ENCODE measurements around the gene NUP210L. TPM values are rescaled to one million over a fixed set of nuclear protein-coding genes. Genes with fewer than 3 reads are reported as not detected.

The NUP210L gene
- total RNA-seq, 1 donor from 2014 or later = under 0.01 TPM

GRCh38 chr1:154183046-154183915 lies 28.4 kb upstream of the NUP210L start:
- H3K27ac ChIP-seq (ENCODE audit: low read depth, low read length) = peak overlapping the region; percentile 94
- peaks cover 5 to 15% (median 12%) of the 10 kb centered on the region in 3 donors for H3K36me3 ChIP-seq (ENCODE audit: control insufficient read depth in 3 of 3, insufficient read depth in 3 of 3, low read length in 3 of 3)
- no peaks in the 10 kb centered on the region for H3K27me3 ChIP-seq (ENCODE audit: control insufficient read depth in 3 of 3, insufficient read depth in 3 of 3, low read length in 3 of 3)
- H3K9me3 ChIP-seq (ENCODE audit: control insufficient read depth in 3 of 3, low read length in 3 of 3) = no peaks in the 10 kb centered on the region
- H3K9ac ChIP-seq (ENCODE audit: low read depth in 1 of 3, low read length in 3 of 3) = peak overlapping the region; percentile 85 to 92 (median 88)
- H3K4me3 ChIP-seq (ENCODE audit: low read length in 3 of 3) = peak overlapping the region; percentile 89 to 95 (median 89)
- peaks cover 34 to 47% (median 44%) of the 10 kb centered on the region in 3 donors for H3K4me1 ChIP-seq (ENCODE audit: control insufficient read depth in 3 of 3, insufficient read depth in 3 of 3, low read length in 3 of 3)

- H3K9ac ChIP-seq (ENCODE audit: low read depth in 1 of 3, low read length in 3 of 3) = peak overlapping the region; percentile 85 to 92 (median 88)
- peak overlapping the region; percentile 94 for H3K27ac ChIP-seq (ENCODE audit: low read depth, low read length)
- peaks cover 42 to 52% (median 52%) of the 10 kb centered on the region in 3 donors for H3K4me1 ChIP-seq (ENCODE audit: control insufficient read depth in 3 of 3, insufficient read depth in 3 of 3, low read length in 3 of 3)
- no peaks in the 10 kb centered on the region for H3K27me3 ChIP-seq (ENCODE audit: control insufficient read depth in 3 of 3, insufficient read depth in 3 of 3, low read length in 3 of 3)
- H3K9me3 ChIP-seq (ENCODE audit: control insufficient read depth in 3 of 3, low read length in 3 of 3) = no peaks in the 10 kb centered on the region
- peak overlapping the region; percentile 89 to 95 (median 89) for H3K4me3 ChIP-seq (ENCODE audit: low read length in 3 of 3)
- peaks cover 5 to 13% (median 11%) of the 10 kb centered on the region in 3 donors for H3K36me3 ChIP-seq (ENCODE audit: control insufficient read depth in 3 of 3, insufficient read depth in 3 of 3, low read length in 3 of 3)
Measured at GRCh38 chr1:154182344-154183045, 27.6 kb upstream of the NUP210L start.

- no peaks in the 10 kb centered on the region for H3K27me3 ChIP-seq (ENCODE audit: control insufficient read depth in 3 of 3, insufficient read depth in 3 of 3, low read length in 3 of 3)
- H3K9me3 ChIP-seq (ENCODE audit: control insufficient read depth in 3 of 3, low read length in 3 of 3) = no peaks in the 10 kb centered on the region
- peak overlapping the region; percentile 85 to 92 (median 88) for H3K9ac ChIP-seq (ENCODE audit: low read depth in 1 of 3, low read length in 3 of 3)
- H3K36me3 ChIP-seq (ENCODE audit: control insufficient read depth in 3 of 3, insufficient read depth in 3 of 3, low read length in 3 of 3) = peaks cover 7 to 15% (median 8%) of the 10 kb centered on the region in 3 donors
- H3K4me3 ChIP-seq (ENCODE audit: low read length in 3 of 3) = peak overlapping the region; percentile 89 to 95 (median 89)
- H3K4me1 ChIP-seq (ENCODE audit: control insufficient read depth in 3 of 3, insufficient read depth in 3 of 3, low read length in 3 of 3) = peaks cover 47 to 57% (median 55%) of the 10 kb centered on the region in 3 donors
- peak overlapping the region; percentile 94 for H3K27ac ChIP-seq (ENCODE audit: low read depth, low read length)
Measured at GRCh38 chr1:154181944-154182343, 27.1 kb upstream of the NUP210L start.

- no peak overlapping the region for H3K9ac ChIP-seq (ENCODE audit: low read depth in 1 of 3, low read length in 3 of 3)
- H3K9me3 ChIP-seq (ENCODE audit: control insufficient read depth in 3 of 3, low read length in 3 of 3) = no peaks in the 10 kb centered on the region
- H3K4me3 ChIP-seq (ENCODE audit: low read length in 3 of 3) = no peak overlapping the region
- H3K36me3 ChIP-seq (ENCODE audit: control insufficient read depth in 3 of 3, insufficient read depth in 3 of 3, low read length in 3 of 3) = peaks cover 16 to 21% (median 16%) of the 10 kb centered on the region in 3 donors
- peaks cover 58 to 70% (median 69%) of the 10 kb centered on the region in 3 donors for H3K4me1 ChIP-seq (ENCODE audit: control insufficient read depth in 3 of 3, insufficient read depth in 3 of 3, low read length in 3 of 3)
- no peaks in the 10 kb centered on the region for H3K27me3 ChIP-seq (ENCODE audit: control insufficient read depth in 3 of 3, insufficient read depth in 3 of 3, low read length in 3 of 3)
- H3K27ac ChIP-seq (ENCODE audit: low read depth, low read length) = peak overlapping the region; percentile 31
Measured at GRCh38 chr1:154179946-154180687, 25.2 kb upstream of the NUP210L start.

GRCh38 chr1:154178911-154179811 lies 24.3 kb upstream of the NUP210L start:
- Histone ChIP-seq H3K4me3 (ENCODE audit: low read length in 3 of 3) (peak overlapping the region in 2 of 3 donors; percentile 7 to 13), H3K27ac (ENCODE audit: low read depth, low read length) (peak overlapping the region; percentile 31)

GRCh38 chr1:154178013-154178412 lies 23.1 kb upstream of the NUP210L start:
- no peak overlapping the region for H3K9ac ChIP-seq (ENCODE audit: low read depth in 1 of 3, low read length in 3 of 3)
- peaks cover 22 to 26% (median 26%) of the 10 kb centered on the region in 3 donors for H3K36me3 ChIP-seq (ENCODE audit: control insufficient read depth in 3 of 3, insufficient read depth in 3 of 3, low read length in 3 of 3)
- H3K4me1 ChIP-seq (ENCODE audit: control insufficient read depth in 3 of 3, insufficient read depth in 3 of 3, low read length in 3 of 3) = peaks cover 58 to 66% (median 63%) of the 10 kb centered on the region in 3 donors
- H3K27ac ChIP-seq (ENCODE audit: low read depth, low read length) = peak overlapping the region; percentile 2
- no peaks in the 10 kb centered on the region for H3K9me3 ChIP-seq (ENCODE audit: control insufficient read depth in 3 of 3, low read length in 3 of 3)
- no peaks in the 10 kb centered on the region for H3K27me3 ChIP-seq (ENCODE audit: control insufficient read depth in 3 of 3, insufficient read depth in 3 of 3, low read length in 3 of 3)
- H3K4me3 ChIP-seq (ENCODE audit: low read length in 3 of 3) = no peak overlapping the region

More at GRCh38 chr1:154178911-154179811, 24.3 kb upstream of the NUP210L start:
- Histone ChIP-seq H3K9ac (ENCODE audit: low read depth in 1 of 3, low read length in 3 of 3) (peak overlapping the region in 2 of 3 donors; percentile 0 to 8), H3K27me3 (ENCODE audit: control insufficient read depth in 3 of 3, insufficient read depth in 3 of 3, low read length in 3 of 3) (no peaks in the 10 kb centered on the region), H3K4me1 (ENCODE audit: control insufficient read depth in 3 of 3, insufficient read depth in 3 of 3, low read length in 3 of 3) (peaks cover 58 to 71% (median 69%) of the 10 kb centered on the region in 3 donors), H3K9me3 (ENCODE audit: control insufficient read depth in 3 of 3, low read length in 3 of 3) (no peaks in the 10 kb centered on the region), H3K36me3 (ENCODE audit: control insufficient read depth in 3 of 3, insufficient read depth in 3 of 3, low read length in 3 of 3) (peaks cover 19 to 24% (median 22%) of the 10 kb centered on the region in 3 donors)

- Histone ChIP-seq H3K9ac (ENCODE audit: low read depth in 1 of 3, low read length in 3 of 3) (no peak overlapping the region), H3K36me3 (ENCODE audit: control insufficient read depth in 3 of 3, insufficient read depth in 3 of 3, low read length in 3 of 3) (peaks cover 39 to 43% (median 42%) of the 10 kb centered on the region in 3 donors), H3K27ac (ENCODE audit: low read depth, low read length) (peak overlapping the region; percentile 56), H3K4me1 (ENCODE audit: control insufficient read depth in 3 of 3, insufficient read depth in 3 of 3, low read length in 3 of 3) (peaks cover 47 to 63% (median 47%) of the 10 kb centered on the region in 3 donors), H3K27me3 (ENCODE audit: control insufficient read depth in 3 of 3, insufficient read depth in 3 of 3, low read length in 3 of 3) (no peaks in the 10 kb centered on the region), H3K4me3 (ENCODE audit: low read length in 3 of 3) (peak overlapping the region in 1 of 3 donors; percentile 9), H3K9me3 (ENCODE audit: control insufficient read depth in 3 of 3, low read length in 3 of 3) (no peaks in the 10 kb centered on the region)
Measured at GRCh38 chr1:154176337-154176736, 21.5 kb upstream of the NUP210L start.

GRCh38 chr1:154174654-154175053 lies 19.8 kb upstream of the NUP210L start:
- H3K4me3 ChIP-seq (ENCODE audit: low read length in 3 of 3) = no peak overlapping the region
- H3K27me3 ChIP-seq (ENCODE audit: control insufficient read depth in 3 of 3, insufficient read depth in 3 of 3, low read length in 3 of 3) = no peaks in the 10 kb centered on the region
- H3K9ac ChIP-seq (ENCODE audit: low read depth in 1 of 3, low read length in 3 of 3) = no peak overlapping the region
- H3K36me3 ChIP-seq (ENCODE audit: control insufficient read depth in 3 of 3, insufficient read depth in 3 of 3, low read length in 3 of 3) = peaks cover 55 to 56% (median 56%) of the 10 kb centered on the region in 3 donors
- H3K9me3 ChIP-seq (ENCODE audit: control insufficient read depth in 3 of 3, low read length in 3 of 3) = no peaks in the 10 kb centered on the region
- H3K27ac ChIP-seq (ENCODE audit: low read depth, low read length) = no peak overlapping the region
- H3K4me1 ChIP-seq (ENCODE audit: control insufficient read depth in 3 of 3, insufficient read depth in 3 of 3, low read length in 3 of 3) = peaks cover 36 to 50% (median 40%) of the 10 kb centered on the region in 3 donors
